Limb (tissue), 2 donors: Measurements from ENCODE around the gene STEEP1.

Experiments used
- DNase-seq, 2 donors: peaks; one replicate each; pipeline ENCODE4 v3.0.0-alpha.2; 2016; ENCODE audit errors: extremely low spot score in 2 of 2

Gene STEEP1

DNA sequence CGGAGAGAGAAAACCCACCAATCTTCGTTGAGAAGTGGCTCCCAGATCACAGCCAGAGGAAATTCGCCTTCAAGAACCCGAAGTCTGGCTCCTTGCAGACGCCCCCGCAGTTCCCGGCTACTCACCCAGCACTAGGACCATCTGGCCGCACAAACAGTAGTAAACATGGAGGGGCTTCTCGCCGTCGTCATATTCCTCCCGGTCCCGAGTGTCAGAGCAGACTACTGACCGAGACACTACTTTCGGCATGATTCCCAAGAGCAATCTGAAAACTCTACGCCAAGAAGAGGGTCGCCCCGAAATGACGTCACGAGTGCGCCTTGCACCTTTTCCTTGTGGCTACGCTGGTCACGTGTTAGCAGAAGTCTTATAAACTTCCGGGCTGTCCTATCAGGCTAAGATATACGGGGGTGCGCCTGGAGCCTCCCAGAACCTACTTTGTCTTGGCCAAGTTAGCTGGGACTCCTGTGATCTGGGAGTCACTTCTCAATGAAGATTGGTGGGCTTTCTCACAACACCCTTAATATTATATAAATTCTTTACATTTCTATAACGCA, at the start of gene STEEP1:
TSS of gene STEEP1 (minus strand) at position 303 of the 557 bp plus-strand sequence. CDS start at position 249, 54 bp downstream.
- peak; percentile 89 to 91 for DNase-seq

DNA sequence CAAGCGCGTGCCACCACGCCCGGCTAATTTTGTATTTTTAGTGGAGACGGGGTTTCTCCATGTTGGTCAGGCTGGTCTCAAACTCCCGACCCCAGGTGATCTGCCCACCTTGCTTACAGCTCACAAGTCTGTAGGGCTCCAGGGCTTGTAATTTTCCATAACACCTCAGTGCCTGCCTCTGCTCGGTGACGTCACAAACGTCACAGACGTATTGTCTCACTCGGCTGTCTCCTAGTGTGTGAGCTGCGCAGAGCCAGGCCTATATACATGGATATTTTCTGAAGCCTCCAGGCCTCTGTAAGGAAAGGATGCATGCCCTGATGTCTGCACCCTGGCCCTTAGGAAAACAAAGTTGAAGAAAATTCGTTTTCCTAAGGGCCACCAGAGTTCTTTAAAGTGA, 49.6 kb upstream of the STEEP1 start:
- no peak for DNase-seq

DNA sequence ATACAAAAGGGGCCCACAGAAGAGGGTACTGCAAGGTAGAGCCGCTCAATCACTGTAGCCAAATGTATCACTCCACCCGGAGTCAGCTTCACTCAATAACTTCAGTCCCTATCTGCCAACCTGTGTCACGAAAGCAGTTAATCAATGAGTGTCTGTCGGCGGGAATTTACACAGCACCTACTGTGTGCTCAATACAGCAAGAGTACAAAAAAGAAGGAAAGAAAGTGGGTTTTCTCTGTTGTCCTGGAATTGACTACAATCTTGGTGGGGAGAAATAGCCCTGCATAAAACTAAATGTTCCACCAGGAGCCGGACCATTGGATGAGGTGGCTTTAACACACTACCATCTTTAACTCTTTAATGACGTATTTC, 41.8 kb upstream of the STEEP1 start:
- no peak for DNase-seq

DNA sequence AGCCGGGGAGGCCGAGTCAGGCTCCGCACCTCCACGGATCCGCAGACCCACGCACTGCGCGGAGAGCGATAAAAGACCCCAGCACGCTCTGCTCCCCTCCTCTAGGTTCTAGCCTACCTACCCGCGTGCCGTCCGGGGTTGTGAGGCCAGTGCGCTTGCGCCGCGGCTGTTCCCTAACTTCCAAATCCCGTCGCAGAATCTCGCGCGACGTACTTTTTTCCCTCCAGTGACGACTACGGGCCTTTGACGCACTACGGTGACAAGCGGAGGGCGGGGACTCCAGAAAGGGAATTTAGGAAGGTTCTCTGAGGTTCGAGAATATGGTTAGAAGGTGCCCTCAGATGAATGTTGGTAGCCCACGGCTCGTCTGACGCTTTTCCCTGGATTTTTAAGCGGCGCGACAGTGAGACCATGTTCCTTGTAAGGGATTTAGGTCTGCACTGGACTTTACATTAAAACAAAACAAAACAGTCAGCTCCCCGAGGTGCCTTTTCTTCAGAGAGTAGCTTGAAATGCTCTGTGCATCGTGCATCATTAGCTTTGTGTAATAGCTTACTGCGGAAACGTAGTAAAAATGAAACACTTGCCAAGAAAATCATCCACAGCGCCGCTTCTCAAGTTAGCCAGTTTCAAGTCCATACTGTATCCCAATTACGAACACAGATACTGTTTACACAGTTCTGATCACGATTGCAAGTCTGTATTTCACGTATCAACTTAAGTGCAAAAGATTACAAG, 41.2 kb upstream of the STEEP1 start, which contains the start of gene NKRF:
TSS of gene NKRF (minus strand) at position 145 of the 738 bp plus-strand sequence.
- peak; percentile 78 to 90 for DNase-seq

DNA sequence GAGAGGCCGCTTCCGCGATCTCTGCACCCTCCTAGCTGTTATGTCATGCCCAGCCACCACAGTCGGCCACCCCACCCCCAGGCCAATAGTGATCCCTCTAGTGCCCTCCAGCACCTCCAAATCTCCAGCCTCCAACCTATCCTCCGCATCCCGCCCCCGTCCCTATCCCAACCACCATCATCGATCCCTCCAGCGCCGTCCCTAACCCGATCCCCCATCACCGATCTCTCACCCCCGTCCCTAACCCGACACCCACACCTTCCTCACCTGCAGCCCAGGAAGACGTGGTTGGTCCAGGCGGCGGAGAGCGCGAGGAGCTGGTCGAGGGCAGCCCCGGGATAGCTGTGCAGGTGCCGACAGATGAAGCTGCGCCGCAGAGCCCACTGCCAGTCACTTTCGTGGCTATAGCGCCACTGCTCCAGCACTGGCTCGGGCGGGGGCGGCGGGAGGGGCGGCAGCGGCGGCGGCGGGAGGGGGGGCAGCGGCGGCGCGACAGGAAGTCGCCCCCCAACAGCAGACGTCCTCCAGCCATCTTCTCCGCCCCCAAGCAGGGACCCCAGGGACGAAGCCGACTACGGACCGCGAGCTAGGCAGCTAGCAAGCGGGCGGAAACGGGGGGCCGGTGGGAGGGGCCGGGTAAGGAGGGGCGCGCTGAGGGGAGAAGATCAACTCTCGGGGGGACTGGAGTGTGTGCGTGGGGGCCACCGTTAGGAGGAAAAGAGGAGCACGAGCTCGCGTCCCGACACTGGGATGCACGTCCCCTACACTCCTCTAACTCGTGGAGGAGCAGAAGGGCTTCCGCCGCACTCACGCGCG, 40.5 kb upstream of the STEEP1 start:
- peak in 1 of 2 donors; percentile 70 for DNase-seq

DNA sequence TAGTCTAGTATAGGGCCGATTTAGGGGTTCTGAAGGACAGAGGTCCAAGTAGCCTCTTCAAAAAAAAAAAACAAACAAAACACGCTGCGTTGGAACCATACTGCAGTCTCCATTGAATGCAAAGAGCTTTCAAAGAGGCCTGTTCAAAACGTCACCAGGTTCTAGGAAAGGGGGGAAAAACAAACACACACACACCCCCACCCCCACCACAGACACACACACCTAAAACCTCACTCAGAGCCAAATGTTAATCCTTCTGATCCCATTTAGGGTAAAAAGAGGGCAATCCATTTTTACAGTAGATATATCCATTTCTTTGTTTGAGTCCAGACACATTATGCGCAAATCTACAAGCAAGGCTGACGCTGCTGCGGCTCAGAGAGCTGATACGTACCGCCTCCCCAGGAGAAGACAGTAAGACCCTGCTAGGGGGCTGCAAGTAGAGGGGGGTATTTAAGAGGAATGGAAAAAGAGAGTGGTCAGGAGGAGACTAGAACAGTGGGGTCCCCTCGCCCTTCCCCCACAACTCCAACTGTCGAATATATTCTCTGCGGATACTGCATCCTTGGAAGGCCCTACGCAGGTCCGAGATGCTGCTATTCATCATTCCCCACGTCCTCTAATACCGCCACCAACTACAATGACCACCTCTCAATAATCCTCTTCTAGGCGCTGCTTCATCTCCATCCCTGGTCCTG, 39.7 kb upstream of the STEEP1 start:
- DNase-seq = peak in 1 of 2 donors; percentile 31

DNA sequence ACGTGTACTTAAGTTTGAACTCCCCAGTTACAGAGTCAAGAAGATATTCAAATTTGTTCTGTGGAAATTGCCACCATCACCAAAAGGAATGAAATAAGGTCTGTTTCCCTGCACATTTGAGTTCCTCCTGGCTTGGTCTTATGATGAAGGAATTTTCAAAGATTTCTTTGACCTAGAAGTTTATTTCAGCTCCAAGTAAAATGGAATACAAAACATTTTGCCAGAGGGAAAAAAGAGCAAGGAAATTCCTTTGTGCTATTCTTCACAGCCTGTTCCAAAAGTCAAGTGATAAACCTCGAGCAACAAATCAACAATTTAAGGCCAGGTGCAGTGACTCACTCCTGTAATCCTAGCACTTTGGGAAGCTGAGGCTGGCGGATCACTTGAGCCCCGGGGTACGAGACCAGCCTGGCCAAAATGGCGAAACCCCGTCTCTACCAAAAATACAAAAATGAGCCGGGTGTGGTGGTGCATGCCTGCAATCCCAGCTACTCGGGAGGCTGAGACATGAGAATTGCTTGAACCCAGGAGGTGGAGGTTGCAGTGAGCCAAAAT, 37.6 kb upstream of the STEEP1 start:
- DNase-seq = no peak

DNA sequence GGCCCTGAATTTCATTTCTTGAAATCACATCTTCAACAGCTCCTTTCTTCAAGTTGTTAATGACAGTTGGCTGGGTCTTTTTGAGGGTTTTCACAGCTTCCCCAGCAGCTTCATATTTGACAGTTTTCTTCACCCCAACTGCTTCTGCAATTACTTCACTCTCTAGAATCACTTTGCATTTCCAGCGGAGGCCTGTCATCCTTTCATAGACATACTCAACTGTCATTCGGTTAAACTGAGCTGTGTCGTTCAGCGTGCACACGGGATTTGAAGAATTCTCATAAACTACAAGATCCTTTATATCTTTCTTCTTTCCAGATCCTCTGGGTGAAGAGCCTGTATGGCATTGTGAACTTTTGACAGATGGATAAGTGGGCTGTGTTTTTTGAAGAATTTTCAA, 24.6 kb upstream of the STEEP1 start:
- DNase-seq = no peak

DNA sequence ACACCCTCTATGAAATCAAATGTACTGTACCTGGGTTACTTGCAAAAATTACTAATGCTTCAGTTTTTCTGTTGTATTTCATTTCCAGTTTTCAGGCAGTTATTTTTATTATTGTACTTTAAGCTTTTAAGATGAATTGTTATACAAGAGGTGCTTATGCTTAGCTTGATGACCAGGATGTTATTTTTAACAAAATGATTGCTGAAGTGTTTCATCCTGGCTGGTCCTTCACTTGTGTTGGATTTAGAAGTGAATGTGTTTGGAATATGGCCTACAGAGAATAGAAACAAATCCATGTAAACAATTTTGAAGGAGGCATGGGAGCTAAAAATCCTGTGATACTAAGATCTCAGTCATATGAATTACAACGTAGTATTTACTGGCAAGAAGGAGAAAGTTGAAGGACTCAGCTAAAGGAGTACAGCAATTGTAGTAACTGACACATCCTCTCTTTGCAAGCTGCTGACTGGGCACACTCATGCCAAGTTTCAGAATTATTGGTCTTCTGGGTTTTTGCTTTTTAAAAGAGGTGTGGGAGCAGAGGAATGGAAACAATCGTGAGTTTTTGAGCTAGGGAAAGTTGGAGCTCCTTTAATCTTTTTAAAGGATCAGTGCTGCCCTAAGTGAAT, 18.3 kb upstream of the STEEP1 start:
- no peak for DNase-seq

DNA sequence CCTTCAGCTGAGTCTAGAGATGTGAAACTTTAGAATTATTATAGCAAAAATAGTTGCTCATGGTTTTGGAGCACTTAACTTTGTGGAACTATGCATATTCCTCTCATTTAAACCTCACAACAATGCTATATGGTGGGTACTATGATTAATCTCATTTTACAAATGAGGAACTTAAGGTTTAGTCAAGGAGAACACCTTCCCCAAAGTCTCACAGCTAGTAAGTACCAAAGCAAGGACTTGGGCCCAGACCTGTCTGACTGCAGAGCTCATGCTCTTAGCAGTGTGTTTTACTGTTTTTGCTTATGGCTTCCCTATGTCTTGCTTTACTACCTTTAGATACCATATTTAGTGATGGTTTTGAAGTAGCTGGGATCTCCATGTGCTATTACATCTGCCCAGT, 14.2 kb upstream of the STEEP1 start:
- DNase-seq = no peak

DNA sequence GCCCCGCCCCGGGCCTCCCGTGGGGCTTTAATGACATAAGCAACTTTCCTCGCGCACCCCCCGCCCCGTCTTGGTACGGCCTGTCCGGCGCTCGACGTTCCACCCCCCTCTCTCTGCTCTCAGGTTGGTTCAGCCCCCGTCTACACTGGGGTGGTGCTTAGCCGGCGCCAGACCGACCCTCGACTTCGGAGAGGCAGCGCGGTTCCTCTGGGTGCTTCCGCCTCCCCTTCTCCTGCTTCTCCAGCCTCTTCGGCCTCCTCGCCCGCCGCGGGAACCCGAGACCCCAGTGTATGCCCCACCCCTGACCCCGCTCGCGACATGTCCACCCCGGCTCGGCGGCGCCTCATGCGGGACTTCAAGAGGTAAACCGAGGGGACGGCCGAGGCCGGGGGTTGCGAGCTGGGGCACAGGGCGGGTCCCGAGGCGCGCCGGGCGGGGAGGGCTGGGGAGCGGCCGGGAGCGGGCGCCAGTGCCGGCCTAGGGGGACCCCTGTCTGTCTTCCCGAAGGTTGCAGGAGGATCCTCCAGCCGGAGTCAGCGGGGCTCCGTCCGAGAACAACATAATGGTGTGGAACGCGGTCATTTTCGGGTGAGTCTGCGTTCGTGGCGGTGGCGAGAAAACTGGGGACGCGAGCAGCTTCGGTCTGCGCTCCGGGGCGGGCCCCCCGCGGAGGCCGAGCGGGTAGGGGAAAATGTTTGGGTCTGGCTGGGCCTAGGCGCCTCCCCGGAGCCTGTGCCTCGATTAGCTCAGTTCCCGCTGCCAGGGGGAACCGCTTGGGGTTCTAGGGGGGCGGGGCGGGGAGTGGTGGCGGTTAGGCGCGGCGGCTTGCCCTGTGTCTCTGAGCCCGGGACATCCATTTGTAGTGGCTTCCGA, 9.4 kb upstream of the STEEP1 start, which contains the start of gene UBE2A:
TSS of gene UBE2A (plus strand) at position 170 of the 873 bp plus-strand sequence. CDS start at position 319, 149 bp downstream.
- DNase-seq = peak; percentile 84 to 93

DNA sequence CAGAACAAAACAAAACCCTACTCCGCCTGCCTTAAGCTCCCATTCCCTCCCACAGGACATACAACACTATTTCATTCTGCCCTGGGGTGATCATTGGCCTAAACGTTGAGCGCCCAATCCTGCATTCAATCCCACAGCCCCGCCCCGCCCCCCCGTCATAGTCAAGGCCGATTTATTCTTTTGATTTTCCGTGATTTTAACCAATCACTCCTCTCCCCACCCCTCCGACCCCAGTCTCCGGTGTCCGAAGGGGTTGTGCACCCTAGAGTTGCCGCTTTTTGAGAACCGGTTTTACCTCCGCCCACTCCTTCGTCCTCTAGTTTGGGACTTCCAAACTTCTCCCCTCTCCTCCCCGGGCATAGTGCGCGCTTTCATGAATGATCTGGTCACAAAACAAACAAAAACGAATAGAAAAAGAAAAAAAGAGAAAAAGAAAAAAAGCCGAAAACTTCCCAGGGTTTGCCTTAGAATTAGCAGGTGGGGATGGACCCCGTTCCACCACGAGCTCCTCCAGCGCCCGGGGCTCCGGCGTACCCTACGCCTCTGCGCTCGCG, 8.7 kb upstream of the STEEP1 start:
- DNase-seq = peak in 1 of 2 donors; percentile 43

DNA sequence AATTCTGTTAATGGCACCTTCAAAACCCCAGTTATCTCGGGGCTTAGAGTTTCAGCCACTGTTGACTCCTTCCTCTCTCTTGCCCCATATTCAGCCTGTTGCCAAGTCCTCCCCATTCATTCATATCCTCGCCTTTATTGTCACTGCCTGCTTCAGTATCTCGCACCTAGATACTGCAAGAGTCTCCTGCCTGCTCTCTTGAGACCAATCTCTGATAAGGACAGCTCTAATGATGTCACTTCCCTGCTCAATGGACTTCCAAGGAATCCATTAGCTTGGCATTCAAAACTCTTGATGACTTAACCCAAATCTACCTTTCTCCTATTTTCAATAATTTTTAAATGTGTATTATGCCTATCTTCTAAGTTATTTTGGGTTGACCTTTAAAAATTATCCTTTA, 8.0 kb upstream of the STEEP1 start:
- DNase-seq = no peak

DNA sequence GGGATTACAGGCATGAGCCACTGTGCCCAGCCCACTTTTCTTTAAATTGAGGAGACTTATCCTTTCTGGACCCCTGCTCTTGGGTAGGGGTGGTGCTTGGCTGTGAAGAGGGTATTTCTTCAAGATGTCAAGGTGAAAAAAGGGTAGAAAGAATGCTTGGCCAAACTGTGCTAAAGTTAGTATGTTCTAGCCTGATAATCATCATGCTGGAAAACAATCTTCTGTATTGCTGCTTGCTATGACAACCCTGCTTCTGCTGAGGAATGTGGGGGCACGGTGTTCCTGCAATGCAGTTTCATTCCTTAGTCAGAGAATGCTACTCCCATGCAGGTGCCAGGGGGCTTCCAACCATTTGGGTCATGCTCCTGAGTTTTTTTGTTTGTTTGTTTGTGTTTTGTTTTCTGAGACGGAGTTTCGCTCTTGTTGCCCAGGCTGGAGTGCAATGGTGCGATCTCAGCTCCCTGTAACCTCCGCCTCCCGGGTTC, 5.2 kb upstream of the STEEP1 start:
- no peak for DNase-seq

DNA sequence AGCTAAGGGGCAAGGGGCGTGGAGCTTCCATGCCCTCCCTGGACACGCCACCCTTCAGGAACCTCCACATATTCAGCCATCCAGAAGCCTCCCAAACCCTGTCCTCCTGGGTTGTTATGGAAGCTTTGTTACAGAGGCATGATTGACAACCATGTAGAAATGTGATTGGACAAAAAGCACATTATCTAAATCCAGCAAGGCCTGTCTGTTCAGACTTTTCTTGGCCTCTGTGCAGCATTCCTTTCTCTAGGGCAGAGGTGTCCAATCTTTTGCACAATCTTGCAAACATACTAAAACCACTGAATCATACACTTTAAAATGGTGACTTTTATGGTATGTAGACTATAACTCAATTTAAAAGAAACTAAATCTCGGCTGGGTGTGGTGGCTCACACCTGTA, 12.7 kb downstream of the STEEP1 start:
- no peak for DNase-seq

DNA sequence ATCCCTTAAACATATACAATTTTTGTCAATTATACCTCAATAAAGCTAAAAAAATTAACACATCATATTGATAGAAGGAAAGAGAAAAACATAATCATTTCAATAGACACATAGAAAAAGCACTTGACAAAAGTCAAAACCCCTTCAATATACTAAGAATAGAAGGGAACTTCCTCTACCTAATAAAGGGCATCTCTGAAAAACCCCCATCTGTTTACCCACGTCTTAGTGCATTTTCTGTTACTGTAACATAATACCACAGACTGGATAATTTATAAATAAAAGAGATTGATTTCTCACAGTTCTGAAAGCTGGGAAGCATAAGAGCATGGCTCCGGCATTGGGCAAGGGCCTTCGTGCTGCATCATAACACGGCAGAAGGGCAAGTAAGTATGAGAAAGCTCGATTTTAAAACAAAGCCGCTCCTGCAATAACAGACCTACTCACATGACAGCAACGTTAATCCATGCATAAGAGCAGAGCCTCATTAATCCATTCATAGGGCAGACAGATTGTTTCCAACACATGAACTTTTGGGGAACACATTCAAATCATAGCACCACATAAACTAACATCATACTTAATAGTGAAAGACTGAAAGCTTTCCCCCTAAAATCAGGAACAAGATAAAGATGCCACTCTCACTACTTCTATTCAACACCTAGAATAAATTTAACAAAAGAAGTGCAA, 15.7 kb downstream of the STEEP1 start:
- DNase-seq = no peak

DNA sequence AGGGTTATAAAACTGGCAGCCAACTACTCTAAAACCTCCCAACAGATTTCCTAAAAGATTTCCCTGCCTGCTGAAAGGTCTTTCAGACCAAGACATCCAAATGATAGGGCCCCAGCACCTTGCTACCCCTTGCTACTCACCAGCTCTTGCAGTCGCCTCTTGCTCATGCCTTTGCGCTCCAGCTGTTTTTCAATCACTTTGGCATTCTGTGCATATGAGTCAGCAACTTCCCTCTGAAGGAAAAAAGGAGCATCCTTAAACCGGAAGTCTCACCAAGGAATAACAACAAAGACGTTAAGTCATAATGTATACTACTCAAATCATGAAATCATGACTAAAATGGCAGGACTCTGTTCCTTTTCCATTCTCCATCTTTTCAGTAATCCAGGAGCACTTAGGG, 24.0 kb downstream of the STEEP1 start:
- no peak for DNase-seq

DNA sequence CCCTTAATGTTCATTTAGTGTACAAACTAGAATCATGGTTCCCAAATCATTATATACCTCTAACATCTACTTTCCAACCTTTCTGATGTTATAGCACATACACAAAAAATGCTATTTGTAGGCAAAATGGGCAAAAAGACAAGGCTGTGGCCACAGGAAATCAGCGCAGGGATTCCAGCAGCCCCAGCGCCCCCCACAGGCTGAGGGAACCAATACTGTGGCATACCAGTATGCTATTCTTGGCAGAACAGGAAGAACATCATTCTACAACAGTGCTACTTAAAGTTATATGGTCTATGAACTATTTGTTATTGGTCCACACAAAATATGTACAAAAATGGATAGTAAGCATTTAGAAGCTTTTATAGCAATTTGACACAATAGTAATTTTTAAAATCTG, 25.3 kb downstream of the STEEP1 start:
- DNase-seq = no peak

DNA sequence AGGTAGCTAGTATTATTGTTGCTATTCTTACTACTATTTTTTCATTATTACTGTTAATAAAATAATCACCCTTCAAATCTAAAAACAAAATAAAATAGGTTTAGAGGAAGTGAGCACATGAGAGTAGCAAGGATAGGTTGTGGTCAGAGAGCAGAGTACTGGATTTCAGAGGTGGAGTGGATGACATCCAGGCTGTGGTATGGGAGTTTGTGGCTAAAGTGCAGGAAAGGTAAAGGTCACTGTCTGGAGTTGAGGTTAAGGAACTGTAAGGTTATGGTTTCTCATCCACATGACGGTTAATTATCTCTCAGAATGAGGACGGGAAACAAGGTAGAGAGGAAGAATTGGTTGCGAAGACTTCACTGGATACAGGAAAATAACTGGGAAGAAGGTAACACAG, 27.7 kb downstream of the STEEP1 start:
- DNase-seq = no peak
